Neural crest cell (in vitro differentiated cells): ENCODE measurements around the gene KIAA1755. TPM values are rescaled to one million over a fixed set of nuclear protein-coding genes. Genes with fewer than 3 reads are reported as not detected.

ENCODE experiments used
- DNase-seq: peaks from one replicate; pipeline ENCODE4 v3.0.0; 2021; ENCODE audit warnings: low read depth, mixed read lengths, low spot score
- H3K27ac Mint-ChIP-seq: one replicate; pipeline ENCODE4 v1.8.0; 2021; ENCODE audit warnings: mild to moderate bottlenecking, mixed read lengths; ENCODE audit not compliant: unreplicated experiment
- H3K27me3 Mint-ChIP-seq: 2 replicates; pipeline ENCODE4 v1.8.0; 2021; ENCODE audit warnings: low read depth, mild to moderate bottlenecking, mixed read lengths
- H3K36me3 Mint-ChIP-seq: 2 replicates; pipeline ENCODE4 v1.8.0; 2021; ENCODE audit warnings: low read depth, mild to moderate bottlenecking, mixed read lengths
- H3K4me1 Mint-ChIP-seq: 2 replicates; pipeline ENCODE4 v1.8.0; 2021; ENCODE audit warnings: mixed read lengths
- H3K4me3 Mint-ChIP-seq: one replicate; pipeline ENCODE4 v1.8.0; 2021; ENCODE audit warnings: mild to moderate bottlenecking, mixed read lengths
- H3K9me3 Mint-ChIP-seq: 2 replicates; pipeline ENCODE4 v1.8.0; 2021; ENCODE audit warnings: mixed read lengths
- total RNA-seq: library from RNA; stranded (reverse); gene quantifications from 2 replicates; pipeline ENCODE4 v1.2.1, GENCODE V29; 2021
- TF ChIP-seq, protein P1 (sequence below): fragments of 200-600 bp; sonication (generic); conservative IDR thresholded peaks from 2 replicates; pipeline ENCODE4 v1.5.0; 2021; ENCODE audit warnings: antibody characterized with exemption, mild to moderate bottlenecking

The KIAA1755 gene
- total RNA-seq, 1 donor from 2014 or later, result 8.6 TPM

DNA sequence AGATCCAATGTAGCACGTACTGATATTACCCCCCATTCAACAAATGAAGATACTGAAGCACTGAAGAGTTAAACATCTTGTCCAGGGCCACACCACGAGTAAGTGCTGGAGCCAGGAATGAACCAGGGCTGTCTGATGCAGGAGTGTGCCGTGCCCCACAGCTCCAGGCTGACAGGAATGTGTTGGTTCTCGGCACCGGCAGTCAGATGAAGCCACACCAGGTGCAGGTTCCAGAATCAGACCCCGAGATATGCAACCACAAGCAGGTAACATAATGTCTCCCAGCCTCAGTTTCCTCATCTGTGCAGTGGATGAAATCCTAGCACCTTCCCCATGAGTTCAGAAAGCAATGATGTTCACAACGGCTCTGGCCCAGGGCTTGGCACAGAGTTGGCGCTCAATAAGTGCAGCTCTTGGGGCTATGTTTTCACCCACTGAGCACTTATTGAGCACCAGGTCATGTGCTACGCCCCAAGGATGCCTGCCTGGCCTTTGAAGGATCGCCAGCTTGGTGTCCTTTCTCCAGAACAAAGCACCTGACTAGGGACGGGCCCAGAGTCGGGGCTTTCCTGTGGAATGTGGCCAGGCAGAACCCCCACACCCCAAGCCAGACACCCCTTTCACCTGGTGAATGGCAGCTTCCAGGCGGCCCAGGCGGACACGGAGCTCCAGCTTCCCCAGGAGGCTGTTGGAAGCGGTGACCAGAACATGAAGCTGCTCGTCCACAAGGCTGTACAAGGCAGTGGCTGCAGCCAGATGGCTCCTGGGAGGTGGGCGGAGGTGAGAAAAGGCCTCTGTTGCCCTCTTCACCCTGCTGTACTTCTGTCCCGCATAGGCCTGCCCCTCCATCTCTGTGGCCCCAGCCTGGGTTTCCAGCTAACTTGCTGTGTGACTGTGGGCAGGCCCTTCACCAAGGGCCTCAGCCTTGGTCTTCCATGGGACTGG, 41.3 kb downstream of the KIAA1755 start:
- Mint-ChIP-seq H3K27ac (no peak overlapping the region), H3K27me3 (no peaks in the 10 kb centered on the region), H3K4me1 (peaks cover 16% of the 10 kb centered on the region), H3K4me3 (no peak overlapping the region), H3K36me3 (no peaks in the 10 kb centered on the region), H3K9me3 (no peaks in the 10 kb centered on the region)
- TF ChIP-seq, protein P1, sequence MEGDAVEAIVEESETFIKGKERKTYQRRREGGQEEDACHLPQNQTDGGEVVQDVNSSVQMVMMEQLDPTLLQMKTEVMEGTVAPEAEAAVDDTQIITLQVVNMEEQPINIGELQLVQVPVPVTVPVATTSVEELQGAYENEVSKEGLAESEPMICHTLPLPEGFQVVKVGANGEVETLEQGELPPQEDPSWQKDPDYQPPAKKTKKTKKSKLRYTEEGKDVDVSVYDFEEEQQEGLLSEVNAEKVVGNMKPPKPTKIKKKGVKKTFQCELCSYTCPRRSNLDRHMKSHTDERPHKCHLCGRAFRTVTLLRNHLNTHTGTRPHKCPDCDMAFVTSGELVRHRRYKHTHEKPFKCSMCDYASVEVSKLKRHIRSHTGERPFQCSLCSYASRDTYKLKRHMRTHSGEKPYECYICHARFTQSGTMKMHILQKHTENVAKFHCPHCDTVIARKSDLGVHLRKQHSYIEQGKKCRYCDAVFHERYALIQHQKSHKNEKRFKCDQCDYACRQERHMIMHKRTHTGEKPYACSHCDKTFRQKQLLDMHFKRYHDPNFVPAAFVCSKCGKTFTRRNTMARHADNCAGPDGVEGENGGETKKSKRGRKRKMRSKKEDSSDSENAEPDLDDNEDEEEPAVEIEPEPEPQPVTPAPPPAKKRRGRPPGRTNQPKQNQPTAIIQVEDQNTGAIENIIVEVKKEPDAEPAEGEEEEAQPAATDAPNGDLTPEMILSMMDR, result no peak
- no peak for DNase-seq

DNA sequence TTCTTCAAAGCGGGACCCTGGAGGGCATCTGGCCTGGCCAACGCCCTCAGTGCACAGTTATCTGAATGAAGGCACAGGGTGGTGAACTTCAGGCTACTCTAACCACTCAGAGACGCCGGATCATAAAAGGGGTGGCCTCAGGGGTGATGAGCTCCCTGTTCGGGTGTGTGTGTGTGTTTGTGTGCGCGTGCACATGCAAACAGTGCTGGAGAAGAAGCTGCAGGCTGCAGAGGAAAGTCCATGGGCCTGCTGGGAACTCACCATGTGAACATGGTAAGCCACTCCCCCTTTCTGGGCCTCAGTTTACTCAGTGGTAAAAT, 42.0 kb downstream of the KIAA1755 start:
- H3K27me3 Mint-ChIP-seq, result no peaks in the 10 kb centered on the region
- H3K4me1 Mint-ChIP-seq, result peaks cover 16% of the 10 kb centered on the region
- TF ChIP-seq, protein P1, result no peak
- no peak overlapping the region for H3K4me3 Mint-ChIP-seq
- H3K36me3 Mint-ChIP-seq, result no peaks in the 10 kb centered on the region
- DNase-seq, result no peak
- no peaks in the 10 kb centered on the region for H3K9me3 Mint-ChIP-seq
- no peak overlapping the region for H3K27ac Mint-ChIP-seq

DNA sequence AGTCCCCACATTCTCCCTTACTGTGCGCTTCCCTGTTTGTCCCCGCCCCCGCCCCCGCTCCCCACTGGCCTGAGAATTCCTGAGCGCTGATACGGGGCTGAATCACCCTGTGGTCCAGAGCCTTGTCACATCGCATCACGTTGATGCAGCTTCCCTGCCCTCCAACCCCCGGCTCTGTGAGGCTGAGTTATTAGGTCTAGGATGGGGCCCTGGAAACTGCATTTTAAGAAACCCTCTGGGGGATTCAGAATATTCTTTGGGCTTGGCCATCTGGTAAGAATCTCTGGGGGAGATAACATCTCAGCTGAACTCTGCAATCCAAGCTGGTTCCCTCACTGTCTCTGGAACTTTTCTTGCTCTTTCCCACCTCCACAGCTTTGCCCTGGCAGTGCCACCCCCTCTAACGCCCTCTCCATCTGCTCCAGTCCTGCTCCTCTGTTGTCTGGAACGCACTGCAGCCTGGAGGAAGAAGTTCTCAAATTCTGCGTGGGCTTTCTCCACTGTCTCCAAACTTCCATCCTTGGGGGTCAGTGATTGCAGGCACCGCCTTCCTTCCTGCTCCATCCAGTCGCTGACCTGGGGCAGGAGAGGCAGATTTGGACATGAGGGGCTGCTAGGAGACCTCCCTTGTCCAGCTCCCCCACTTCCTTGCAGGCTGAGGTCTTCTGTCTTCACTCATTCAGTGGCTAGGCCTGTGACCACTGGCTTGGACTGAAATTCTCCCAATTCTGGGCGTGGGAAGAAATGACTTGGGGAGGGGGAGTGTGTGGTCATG, 42.6 kb downstream of the KIAA1755 start:
- Mint-ChIP-seq H3K27me3 (no peaks in the 10 kb centered on the region), H3K27ac (no peak overlapping the region), H3K4me3 (no peak overlapping the region), H3K4me1 (peaks cover 16% of the 10 kb centered on the region), H3K36me3 (no peaks in the 10 kb centered on the region), H3K9me3 (no peaks in the 10 kb centered on the region)
- DNase-seq, result no peak
- TF ChIP-seq, protein P1, result no peak

DNA sequence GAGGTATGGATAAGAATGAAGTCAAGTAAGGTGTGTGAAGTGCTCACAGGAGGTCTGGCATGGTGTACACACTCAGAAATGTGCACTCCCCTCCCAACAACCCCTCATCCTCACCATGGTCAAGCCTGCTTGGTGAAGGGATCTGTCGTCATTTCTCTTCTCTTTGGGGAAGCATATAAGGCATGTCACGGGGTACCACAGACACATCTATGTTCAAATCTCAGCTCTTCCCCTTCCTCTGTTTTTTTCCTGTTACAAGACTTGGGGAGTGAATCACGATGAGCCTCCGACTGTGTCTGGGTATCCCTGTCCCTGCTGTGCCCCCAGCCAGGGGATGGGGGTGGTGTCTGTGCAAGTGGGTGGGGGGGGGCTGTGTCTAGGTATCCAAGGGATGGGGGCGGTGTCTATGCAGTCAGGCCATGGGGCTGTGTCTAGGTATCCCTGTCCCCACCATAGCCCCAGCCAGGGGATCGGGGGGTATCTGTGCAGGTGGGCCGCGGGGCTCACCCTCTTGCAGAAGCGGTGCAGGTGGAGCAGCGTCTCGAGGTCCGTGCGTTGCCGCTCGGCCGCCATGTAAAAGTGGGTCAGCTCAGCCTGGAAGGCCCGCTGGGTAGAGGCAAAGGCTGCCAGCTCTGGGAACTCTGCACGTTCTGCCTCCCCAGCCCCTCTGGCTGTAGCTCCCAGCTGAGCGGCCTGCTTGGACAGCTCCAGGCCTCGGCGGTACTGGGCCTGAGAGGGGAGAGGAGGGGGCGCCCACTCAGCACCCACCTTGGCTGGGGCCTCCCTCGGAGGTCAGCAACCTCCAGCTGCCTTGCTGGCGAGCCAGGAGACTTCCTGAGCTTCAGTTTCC, 43.6 kb downstream of the KIAA1755 start:
- TF ChIP-seq, protein P1, result no peak
- DNase-seq, result no peak
- peaks cover 11% of the 10 kb centered on the region for H3K4me1 Mint-ChIP-seq
- no peak overlapping the region for H3K27ac Mint-ChIP-seq
- H3K4me3 Mint-ChIP-seq, result no peak overlapping the region
- no peaks in the 10 kb centered on the region for H3K27me3 Mint-ChIP-seq
- H3K36me3 Mint-ChIP-seq, result no peaks in the 10 kb centered on the region
- H3K9me3 Mint-ChIP-seq, result no peaks in the 10 kb centered on the region

DNA sequence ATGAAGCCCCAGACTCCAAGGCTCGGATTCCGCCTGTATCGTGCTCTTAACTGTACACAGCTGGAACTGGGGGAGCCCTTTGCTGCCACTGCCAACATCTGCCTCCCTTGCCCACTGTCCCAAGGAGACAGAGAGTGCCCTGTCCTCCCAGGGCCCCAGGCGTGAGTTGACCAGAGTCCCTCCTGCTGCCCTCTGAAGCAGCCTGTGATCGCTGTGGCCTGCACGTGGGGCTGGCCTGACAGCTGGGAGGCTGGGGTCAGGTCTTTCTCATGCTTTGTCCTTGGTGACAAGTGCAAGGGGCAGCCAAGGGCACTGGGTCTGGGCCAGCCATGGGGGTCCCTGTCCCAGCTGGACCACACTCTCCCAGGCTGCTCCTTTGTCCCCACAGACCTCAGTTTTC, 44.3 kb downstream of the KIAA1755 start:
- Mint-ChIP-seq H3K4me1 (peaks cover 11% of the 10 kb centered on the region), H3K27me3 (no peaks in the 10 kb centered on the region), H3K27ac (no peak overlapping the region), H3K9me3 (no peaks in the 10 kb centered on the region), H3K4me3 (no peak overlapping the region), H3K36me3 (no peaks in the 10 kb centered on the region)
- DNase-seq, result no peak
- TF ChIP-seq, protein P1, result no peak
